WERI-Rb-1 (cell line): ENCODE data around the gene LAMP5.

ENCODE experiments used
- DNase-seq: peaks from one replicate; pipeline ENCODE4 v3.0.0-alpha.2; 2020
- H3K27ac ChIP-seq: fragments of 250-450 bp; sonication (Bioruptor Pico); 2 replicates; pipeline ENCODE4 v1.5.1; 2020; ENCODE audit warnings: mild to moderate bottlenecking, moderate library complexity
- H3K27me3 ChIP-seq: fragments of 250-450 bp; sonication (Bioruptor Pico); 2 replicates; pipeline ENCODE4 v1.5.1; 2021; ENCODE audit warnings: mild to moderate bottlenecking, low read depth, moderate library complexity; ENCODE audit not compliant: insufficient read depth, severe bottlenecking
- H3K36me3 ChIP-seq: fragments of 250-450 bp; sonication (Bioruptor Pico); 2 replicates; pipeline ENCODE4 v1.5.1; 2020; ENCODE audit warnings: mild to moderate bottlenecking, moderate library complexity
- H3K4me3 ChIP-seq: 2 replicates; pipeline ENCODE4 v1.5.1; 2011; ENCODE audit warnings: low read depth, mild to moderate bottlenecking, control low read depth, low read length
- H3K9me3 ChIP-seq: fragments of 250-450 bp; sonication (Bioruptor Pico); 2 replicates; pipeline ENCODE4 v1.5.1; 2021; ENCODE audit warnings: mild to moderate bottlenecking, moderate library complexity; ENCODE audit not compliant: severe bottlenecking
- CTCF ChIP-seq: IDR thresholded peaks from 2 replicates; pipeline ENCODE4 v1.5.1; 2011; ENCODE audit warnings: low read depth, mild to moderate bottlenecking, control low read depth, inconsistent platforms, low read length

LAMP5 gene

GRCh38 chr20:9577397-9577796 is 63.0 kb downstream of the LAMP5 start:
- no peaks in the 10 kb centered on the region for H3K36me3 ChIP-seq
- H3K4me3 ChIP-seq = no peak overlapping the region
- no peak for TF ChIP-seq CTCF
- H3K27ac ChIP-seq = no peak overlapping the region
- H3K9me3 ChIP-seq = no peaks in the 10 kb centered on the region
- DNase-seq = no peak
- no peaks in the 10 kb centered on the region for H3K27me3 ChIP-seq

- H3K9me3 ChIP-seq = no peaks in the 10 kb centered on the region
- no peak overlapping the region for H3K4me3 ChIP-seq
Observed at GRCh38 chr20:9578594-9578993, 64.2 kb downstream of the LAMP5 start.

More at GRCh38 chr20:9578594-9578993, 64.2 kb downstream of the LAMP5 start:
- no peak for DNase-seq
- H3K27ac ChIP-seq = no peak overlapping the region
- TF ChIP-seq CTCF = no peak
- H3K36me3 ChIP-seq = no peaks in the 10 kb centered on the region
- H3K27me3 ChIP-seq = no peaks in the 10 kb centered on the region
